ENCODE results near the gene NTHL1. TPM values are rescaled to one million over a fixed set of nuclear protein-coding genes. Genes with fewer than 3 reads are reported as not detected.

NTHL1 gene
- total RNA-seq, 4 donors from 2014 or later = 6.1 to 38.7 (median 25.0) TPM

GRCh38 chr16:2083876-2084780, 36.5 kb upstream of the NTHL1 start:
- TF ChIP-seq POLR2A (IDR thresholded peaks at IDR 0.05) = no peak
- TF ChIP-seq CTCF (IDR thresholded peaks at IDR 0.05) = no peak
- Histone ChIP-seq H3K27ac (no peak overlapping the region), H3K36me3 (peaks cover 58 to 74% of the 10 kb centered on the region in 2 donors), H3K4me3 (replicated peaks in 1 of 3) (no peak overlapping the region), H3K4me1 (no peaks in the 10 kb centered on the region), H3K9me3 (no peaks in the 10 kb centered on the region), H3K27me3 (no peaks in the 10 kb centered on the region)
- 94 to 98% methylated on average over 11 to 31 of the region's 44 CpGs for WGBS, 2 donors
- intact Hi-C loops (cut with DNase I) = no loop called here
- DNase-seq = no peak

GRCh38 chr16:2083409-2083808, 35.8 kb upstream of the NTHL1 start:
- Histone ChIP-seq H3K36me3 (peaks cover 51 to 68% of the 10 kb centered on the region in 2 donors), H3K27ac (no peak overlapping the region), H3K27me3 (no peaks in the 10 kb centered on the region), H3K9me3 (no peaks in the 10 kb centered on the region), H3K4me3 (replicated peaks in 1 of 3) (no peak overlapping the region), H3K4me1 (no peaks in the 10 kb centered on the region)
- no peak for DNase-seq
- TF ChIP-seq POLR2A (IDR thresholded peaks at IDR 0.05) (no peak), CTCF (IDR thresholded peaks at IDR 0.05) (no peak)
- WGBS, 2 donors = 86 to 89% methylated on average over 7 to 8 of the region's 19 CpGs
- intact Hi-C loops (cut with DNase I) = no loop called here

GRCh38 chr16:2082983-2083364, 35.3 kb upstream of the NTHL1 start:
- WGBS, 2 donors = 84 to 92% methylated on average over 10 to 13 of the region's 16 CpGs
- TF ChIP-seq POLR2A (IDR thresholded peaks at IDR 0.05) (no peak), CTCF (IDR thresholded peaks at IDR 0.05) (no peak)
- Histone ChIP-seq H3K36me3 (peaks cover 46 to 68% of the 10 kb centered on the region in 2 donors), H3K4me1 (no peaks in the 10 kb centered on the region), H3K4me3 (replicated peaks in 1 of 3) (no peak overlapping the region), H3K27ac (no peak overlapping the region), H3K27me3 (no peaks in the 10 kb centered on the region), H3K9me3 (no peaks in the 10 kb centered on the region)
- DNase-seq = no peak
- intact Hi-C loops (cut with DNase I) = no loop called here

GRCh38 chr16:2082171-2082982, 34.7 kb upstream of the NTHL1 start:
- H3K27ac ChIP-seq = no peak overlapping the region
- WGBS, 2 donors = 84 to 91% methylated on average over 13 to 22 of the region's 32 CpGs

More at GRCh38 chr16:2082171-2082982, 34.7 kb upstream of the NTHL1 start:
- DNase-seq = peak in 1 of 2 donors; percentile 40
- intact Hi-C loops (cut with DNase I) = no loop called here
- Histone ChIP-seq H3K36me3 (peaks cover 48 to 69% of the 10 kb centered on the region in 2 donors), H3K4me1 (no peaks in the 10 kb centered on the region), H3K4me3 (replicated peaks in 1 of 3) (no peak overlapping the region), H3K27me3 (no peaks in the 10 kb centered on the region), H3K9me3 (no peaks in the 10 kb centered on the region)
- TF ChIP-seq POLR2A (IDR thresholded peaks at IDR 0.05) (no peak), CTCF (IDR thresholded peaks at IDR 0.05) (no peak)
